Mesothelial cell of epicardium (in vitro differentiated cells): ENCODE data around the gene GABRA4. TPM values are rescaled to one million over a fixed set of nuclear protein-coding genes. Genes with fewer than 3 reads are reported as not detected.

Experiments
- DNase-seq, 2 experiments: peaks; one replicate each; pipeline ENCODE4 v3.0.0; 2021; ENCODE audit warnings: low spot score in 2 of 2; ENCODE audit not compliant: unreplicated experiment in 2 of 2
- H3K27ac Mint-ChIP-seq: 2 replicates; pipeline ENCODE4 v1.8.0; 2021; ENCODE audit warnings: mixed read lengths
- H3K27me3 Mint-ChIP-seq: 2 replicates; pipeline ENCODE4 v1.8.0; 2021; ENCODE audit warnings: low read depth, mixed read lengths
- H3K36me3 Mint-ChIP-seq: 2 replicates; pipeline ENCODE4 v1.8.0; 2021; ENCODE audit warnings: mixed read lengths
- H3K4me1 Mint-ChIP-seq: 2 replicates; pipeline ENCODE4 v1.8.0; 2021; ENCODE audit warnings: mixed read lengths
- H3K4me3 Mint-ChIP-seq: 2 replicates; pipeline ENCODE4 v1.8.0; 2021; ENCODE audit warnings: mild to moderate bottlenecking, moderate library complexity, mixed read lengths
- H3K9me3 Mint-ChIP-seq: 2 replicates; pipeline ENCODE4 v1.8.0; 2021; ENCODE audit warnings: mixed read lengths
- CTCF ChIP-seq: fragments of 200-600 bp; sonication (generic); IDR thresholded peaks from one replicate; pipeline ENCODE4 v1.5.0; 2021; ENCODE audit warnings: antibody characterized with exemption; ENCODE audit not compliant: unreplicated experiment
- total RNA-seq: library from RNA; stranded (reverse); gene quantifications from 3 replicates; pipeline ENCODE4 v1.2.1, GENCODE V29; 2021

The GABRA4 gene
- total RNA-seq, 1 donor from 2014 or later, result not detected

- no peak for DNase-seq
- Mint-ChIP-seq H3K4me3 (no peak within 1 kb of the TSS), H3K4me1 (no peaks in the 10 kb centered on the region), H3K36me3 (no peaks in the 10 kb centered on the region), H3K27ac (no peak within 1 kb of the TSS), H3K27me3 (peaks cover 2% of the 10 kb centered on the region), H3K9me3 (peaks cover 3% of the 10 kb centered on the region)
- TF ChIP-seq CTCF, result no peak
These were observed 84.3 kb downstream of the GABRA4 start, which contains the start of gene COX7B2 for GRCh38 chr4:46909078-46909477. TSS of gene COX7B2 (minus strand) at chr4:46909245. CDS start at chr4:46735192, 174,053 bp downstream.

DNA sequence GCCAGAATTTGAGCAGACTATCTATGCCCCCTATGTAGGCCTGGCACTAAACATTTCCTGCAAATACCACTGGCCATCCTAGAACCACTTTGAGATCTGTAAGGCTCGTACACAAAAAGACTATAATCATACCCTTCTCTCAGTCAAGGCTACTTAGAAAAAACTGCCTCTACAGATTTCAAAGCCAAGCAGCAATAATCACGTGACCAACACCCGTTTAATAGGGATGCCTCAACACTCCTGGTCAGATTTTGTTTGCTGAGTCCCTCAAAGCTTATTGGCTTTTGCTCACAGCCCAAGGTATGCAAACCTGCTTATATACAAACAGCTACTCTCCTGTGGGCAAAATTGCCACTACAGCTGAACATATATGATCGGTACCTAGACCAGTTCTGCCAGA is 85.2 kb downstream of the GABRA4 start:
- no peak overlapping the region for H3K4me3 Mint-ChIP-seq
- no peak for DNase-seq
- H3K27me3 Mint-ChIP-seq, result peaks cover 2% of the 10 kb centered on the region
- H3K4me1 Mint-ChIP-seq, result no peaks in the 10 kb centered on the region
- TF ChIP-seq CTCF, result no peak
- H3K36me3 Mint-ChIP-seq, result no peaks in the 10 kb centered on the region
- H3K9me3 Mint-ChIP-seq, result peaks cover 3% of the 10 kb centered on the region
- no peak overlapping the region for H3K27ac Mint-ChIP-seq

DNA sequence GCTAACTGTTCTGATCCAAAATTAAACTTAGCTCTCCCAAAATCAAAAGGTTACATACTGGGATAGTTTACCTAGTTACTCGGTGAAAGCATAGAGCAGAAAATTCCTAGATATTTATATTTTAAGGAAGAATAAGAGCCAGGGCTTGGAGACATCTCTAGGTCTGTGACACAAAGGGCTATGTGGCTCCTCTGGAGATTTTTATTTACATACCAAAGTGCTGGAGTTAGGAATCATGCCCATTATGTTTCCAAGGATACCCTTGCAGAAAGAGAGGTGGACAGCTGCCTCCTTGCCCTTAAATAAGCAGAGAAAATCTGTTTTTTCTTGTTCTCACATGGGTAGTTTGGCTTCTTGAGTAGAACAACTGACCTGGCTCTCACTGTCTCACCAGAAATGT is 93.3 kb downstream of the GABRA4 start:
- Mint-ChIP-seq H3K9me3 (no peaks in the 10 kb centered on the region), H3K36me3 (no peaks in the 10 kb centered on the region), H3K27ac (no peak overlapping the region), H3K4me3 (no peak overlapping the region), H3K4me1 (no peaks in the 10 kb centered on the region), H3K27me3 (peaks cover 6% of the 10 kb centered on the region)
- DNase-seq, result no peak
- TF ChIP-seq CTCF, result no peak

- no peak for DNase-seq
- Mint-ChIP-seq H3K4me3 (no peak overlapping the region), H3K27ac (no peak overlapping the region), H3K9me3 (no peaks in the 10 kb centered on the region), H3K4me1 (no peaks in the 10 kb centered on the region), H3K27me3 (peaks cover 19% of the 10 kb centered on the region), H3K36me3 (no peaks in the 10 kb centered on the region)
- TF ChIP-seq CTCF, result no peak
These were observed 98.6 kb downstream of the GABRA4 start for GRCh38 chr4:46894826-46895225.

DNA sequence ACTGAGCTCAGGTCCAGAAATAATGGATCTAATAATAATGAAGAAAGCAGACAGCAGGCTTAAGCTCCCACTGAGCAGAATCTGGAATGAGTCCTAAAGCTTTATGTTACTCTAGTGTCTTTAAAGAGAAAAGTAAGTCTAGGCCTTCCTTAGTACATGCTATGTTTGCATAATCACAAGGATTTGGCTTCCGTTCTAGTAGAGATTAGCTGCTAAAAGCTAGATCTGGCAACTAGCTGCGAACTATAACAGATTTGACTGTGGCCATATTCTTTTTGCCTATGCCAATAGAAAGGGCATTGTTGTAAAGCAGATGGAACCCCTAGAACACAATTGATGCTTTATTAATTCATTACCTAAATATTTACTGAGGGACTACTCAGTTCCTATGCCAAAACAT is 103.3 kb downstream of the GABRA4 start:
- H3K27ac Mint-ChIP-seq, result no peak overlapping the region
- no peaks in the 10 kb centered on the region for H3K4me1 Mint-ChIP-seq
- no peaks in the 10 kb centered on the region for H3K36me3 Mint-ChIP-seq
- DNase-seq, result no peak
- no peaks in the 10 kb centered on the region for H3K9me3 Mint-ChIP-seq
- TF ChIP-seq CTCF, result no peak
- peaks cover 17% of the 10 kb centered on the region for H3K27me3 Mint-ChIP-seq
- H3K4me3 Mint-ChIP-seq, result no peak overlapping the region

GRCh38 chr4:46889410-46889809 is 104.0 kb downstream of the GABRA4 start:
- Mint-ChIP-seq H3K36me3 (no peaks in the 10 kb centered on the region), H3K27me3 (peaks cover 17% of the 10 kb centered on the region), H3K27ac (no peak overlapping the region), H3K9me3 (no peaks in the 10 kb centered on the region), H3K4me3 (no peak overlapping the region), H3K4me1 (no peaks in the 10 kb centered on the region)
- no peak for DNase-seq
- TF ChIP-seq CTCF, result no peak
